ENCODE measurements around the gene RGS10.

DNA sequence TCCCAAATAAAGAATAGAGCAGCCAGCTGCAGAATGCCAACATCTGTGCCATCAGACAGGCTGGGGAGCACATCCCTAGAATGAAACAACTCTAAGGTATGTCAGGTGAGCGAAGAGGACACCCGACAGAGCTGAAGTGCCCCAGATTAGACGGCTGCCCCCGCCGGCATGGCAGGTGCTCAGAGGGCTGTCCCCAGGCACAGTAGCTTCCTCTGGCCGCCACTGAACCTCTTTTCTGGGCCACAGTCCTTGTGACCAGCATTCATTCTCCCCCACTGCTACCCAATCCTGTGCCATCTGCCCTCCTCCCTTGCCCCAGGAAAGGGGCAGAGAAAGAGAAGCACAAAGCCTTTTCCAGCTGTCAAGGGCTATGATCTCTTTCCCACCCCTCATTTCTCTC is 41.7 kb downstream of the RGS10 start:
- TF ChIP-seq, protein P1, sequence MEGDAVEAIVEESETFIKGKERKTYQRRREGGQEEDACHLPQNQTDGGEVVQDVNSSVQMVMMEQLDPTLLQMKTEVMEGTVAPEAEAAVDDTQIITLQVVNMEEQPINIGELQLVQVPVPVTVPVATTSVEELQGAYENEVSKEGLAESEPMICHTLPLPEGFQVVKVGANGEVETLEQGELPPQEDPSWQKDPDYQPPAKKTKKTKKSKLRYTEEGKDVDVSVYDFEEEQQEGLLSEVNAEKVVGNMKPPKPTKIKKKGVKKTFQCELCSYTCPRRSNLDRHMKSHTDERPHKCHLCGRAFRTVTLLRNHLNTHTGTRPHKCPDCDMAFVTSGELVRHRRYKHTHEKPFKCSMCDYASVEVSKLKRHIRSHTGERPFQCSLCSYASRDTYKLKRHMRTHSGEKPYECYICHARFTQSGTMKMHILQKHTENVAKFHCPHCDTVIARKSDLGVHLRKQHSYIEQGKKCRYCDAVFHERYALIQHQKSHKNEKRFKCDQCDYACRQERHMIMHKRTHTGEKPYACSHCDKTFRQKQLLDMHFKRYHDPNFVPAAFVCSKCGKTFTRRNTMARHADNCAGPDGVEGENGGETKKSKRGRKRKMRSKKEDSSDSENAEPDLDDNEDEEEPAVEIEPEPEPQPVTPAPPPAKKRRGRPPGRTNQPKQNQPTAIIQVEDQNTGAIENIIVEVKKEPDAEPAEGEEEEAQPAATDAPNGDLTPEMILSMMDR (IDR thresholded peaks at IDR 0.05 in 4 of 5, conservative IDR thresholded peaks at IDR 0.05 in 1 of 5) = no peak
- no peak for TF ChIP-seq POLR2A (IDR thresholded peaks at IDR 0.05)
